Osteocyte (in vitro differentiated cells): ENCODE measurements around the gene BABAM2. TPM values are rescaled to one million over a fixed set of nuclear protein-coding genes. Genes with fewer than 3 reads are reported as not detected.

Experiments used
- DNase-seq: peaks from one replicate; pipeline ENCODE4 v3.0.0; 2021; ENCODE audit warnings: mixed read lengths; ENCODE audit not compliant: unreplicated experiment; ENCODE audit errors: extremely low spot score
- H3K27ac Mint-ChIP-seq: one replicate; pipeline ENCODE4 v1.8.0; 2021; ENCODE audit warnings: mild to moderate bottlenecking, mixed read lengths; ENCODE audit not compliant: unreplicated experiment
- H3K27me3 Mint-ChIP-seq: one replicate; pipeline ENCODE4 v1.8.0; 2021; ENCODE audit warnings: mixed read lengths; ENCODE audit not compliant: unreplicated experiment
- H3K36me3 Mint-ChIP-seq: one replicate; pipeline ENCODE4 v1.8.0; 2021; ENCODE audit warnings: mixed read lengths; ENCODE audit not compliant: unreplicated experiment
- H3K4me1 Mint-ChIP-seq: one replicate; pipeline ENCODE4 v1.8.0; 2021; ENCODE audit warnings: mixed read lengths; ENCODE audit not compliant: unreplicated experiment
- H3K4me3 Mint-ChIP-seq: one replicate; pipeline ENCODE4 v1.8.0; 2021; ENCODE audit warnings: mild to moderate bottlenecking, moderate library complexity, mixed read lengths; ENCODE audit not compliant: unreplicated experiment
- H3K9me3 Mint-ChIP-seq: one replicate; pipeline ENCODE4 v1.8.0; 2021; ENCODE audit warnings: mixed read lengths; ENCODE audit not compliant: unreplicated experiment
- total RNA-seq: library from RNA; stranded (reverse); gene quantifications from 2 replicates; pipeline ENCODE4 v1.2.1, GENCODE V29; 2021
- TF ChIP-seq, protein P1 (sequence below): fragments of 200-600 bp; sonication (generic); IDR thresholded peaks from 2 replicates; pipeline ENCODE4 v1.5.0; 2021; ENCODE audit warnings: antibody characterized with exemption, mild to moderate bottlenecking, moderate library complexity

BABAM2 gene
- total RNA-seq, 1 donor from 2014 or later, result 43.6 TPM

DNA sequence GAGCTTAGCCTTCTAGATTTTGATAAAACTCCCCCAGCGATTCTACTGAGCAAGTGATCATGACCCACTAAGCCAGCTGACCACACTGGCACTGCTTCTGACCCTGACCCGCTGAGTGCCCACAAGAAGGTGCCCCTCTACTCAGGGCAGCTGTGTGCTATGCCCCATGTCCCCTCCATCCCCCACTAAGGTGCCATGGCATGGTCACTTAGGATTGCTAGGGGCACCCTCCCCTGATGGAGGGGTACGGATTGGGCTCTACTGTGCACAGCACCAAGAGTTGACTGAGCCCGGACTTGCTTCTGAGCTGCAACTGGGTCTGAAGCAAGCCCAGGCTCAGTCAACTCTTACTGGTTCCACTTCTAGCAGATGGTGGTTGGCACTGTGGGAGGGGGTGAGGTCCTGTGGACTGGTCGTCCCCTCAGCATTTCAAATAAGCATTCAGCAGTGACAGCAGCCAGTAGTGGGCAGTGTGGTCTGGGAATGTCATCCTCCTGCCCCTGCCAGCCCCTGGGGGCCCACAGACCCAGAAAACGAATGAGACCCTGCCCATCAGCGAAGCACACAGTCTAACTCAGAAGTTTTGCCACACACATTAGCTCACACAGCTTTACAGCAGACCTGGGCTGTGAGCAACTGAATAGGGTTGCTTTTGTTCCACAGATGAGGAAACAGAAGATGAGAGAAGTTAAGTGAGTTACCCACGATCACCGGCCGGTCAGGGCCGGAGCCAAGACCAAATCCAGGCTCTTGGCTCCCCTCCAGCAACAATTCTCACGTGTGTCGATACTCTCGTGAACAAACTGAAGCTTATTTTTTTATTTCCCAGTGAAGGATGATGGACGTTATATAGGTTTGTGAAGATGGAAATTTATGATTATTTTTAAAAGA, 450.0 kb downstream of the BABAM2 start:
- Mint-ChIP-seq H3K27ac (peak overlapping the region; percentile 96), H3K36me3 (no peaks in the 10 kb centered on the region), H3K27me3 (no peaks in the 10 kb centered on the region), H3K4me1 (peaks cover 86% of the 10 kb centered on the region), H3K4me3 (no peak overlapping the region), H3K9me3 (no peaks in the 10 kb centered on the region)
- DNase-seq, result no peak
- TF ChIP-seq, protein P1, sequence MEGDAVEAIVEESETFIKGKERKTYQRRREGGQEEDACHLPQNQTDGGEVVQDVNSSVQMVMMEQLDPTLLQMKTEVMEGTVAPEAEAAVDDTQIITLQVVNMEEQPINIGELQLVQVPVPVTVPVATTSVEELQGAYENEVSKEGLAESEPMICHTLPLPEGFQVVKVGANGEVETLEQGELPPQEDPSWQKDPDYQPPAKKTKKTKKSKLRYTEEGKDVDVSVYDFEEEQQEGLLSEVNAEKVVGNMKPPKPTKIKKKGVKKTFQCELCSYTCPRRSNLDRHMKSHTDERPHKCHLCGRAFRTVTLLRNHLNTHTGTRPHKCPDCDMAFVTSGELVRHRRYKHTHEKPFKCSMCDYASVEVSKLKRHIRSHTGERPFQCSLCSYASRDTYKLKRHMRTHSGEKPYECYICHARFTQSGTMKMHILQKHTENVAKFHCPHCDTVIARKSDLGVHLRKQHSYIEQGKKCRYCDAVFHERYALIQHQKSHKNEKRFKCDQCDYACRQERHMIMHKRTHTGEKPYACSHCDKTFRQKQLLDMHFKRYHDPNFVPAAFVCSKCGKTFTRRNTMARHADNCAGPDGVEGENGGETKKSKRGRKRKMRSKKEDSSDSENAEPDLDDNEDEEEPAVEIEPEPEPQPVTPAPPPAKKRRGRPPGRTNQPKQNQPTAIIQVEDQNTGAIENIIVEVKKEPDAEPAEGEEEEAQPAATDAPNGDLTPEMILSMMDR, result no peak

DNA sequence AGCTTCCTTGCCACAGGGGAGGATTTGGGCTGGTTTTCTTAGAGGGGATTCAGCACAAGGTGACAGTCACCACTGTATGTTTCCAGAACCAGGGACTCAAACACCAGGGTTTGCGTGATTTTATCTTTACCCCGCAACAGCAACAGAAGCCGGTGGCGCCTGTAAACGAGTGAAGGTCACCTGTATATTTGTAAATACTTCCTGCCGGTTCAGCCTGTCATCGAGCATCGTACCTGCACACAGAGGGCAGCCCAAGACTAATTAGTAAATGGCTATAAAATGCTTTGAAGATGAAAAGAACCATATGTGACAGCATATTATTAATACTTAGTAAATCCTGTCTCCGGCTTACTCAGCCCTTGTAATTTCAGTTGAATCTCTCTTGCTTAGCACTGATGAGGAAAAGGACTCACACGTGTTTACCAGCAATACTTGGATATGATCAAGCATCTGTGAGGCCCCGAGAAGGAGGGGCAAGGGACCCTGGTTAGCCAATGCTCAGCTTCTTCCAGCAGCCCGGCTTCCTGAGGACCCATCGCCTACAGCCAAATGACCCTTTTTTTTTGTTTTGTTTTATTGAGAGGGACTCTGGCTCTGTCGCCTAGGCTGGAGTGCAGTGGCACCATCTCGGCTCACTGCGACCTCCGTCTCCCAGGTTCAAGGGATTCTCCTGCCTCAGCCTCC, 450.8 kb downstream of the BABAM2 start:
- H3K36me3 Mint-ChIP-seq, result no peaks in the 10 kb centered on the region
- TF ChIP-seq, protein P1, result no peak
- no peak overlapping the region for H3K4me3 Mint-ChIP-seq

DNA sequence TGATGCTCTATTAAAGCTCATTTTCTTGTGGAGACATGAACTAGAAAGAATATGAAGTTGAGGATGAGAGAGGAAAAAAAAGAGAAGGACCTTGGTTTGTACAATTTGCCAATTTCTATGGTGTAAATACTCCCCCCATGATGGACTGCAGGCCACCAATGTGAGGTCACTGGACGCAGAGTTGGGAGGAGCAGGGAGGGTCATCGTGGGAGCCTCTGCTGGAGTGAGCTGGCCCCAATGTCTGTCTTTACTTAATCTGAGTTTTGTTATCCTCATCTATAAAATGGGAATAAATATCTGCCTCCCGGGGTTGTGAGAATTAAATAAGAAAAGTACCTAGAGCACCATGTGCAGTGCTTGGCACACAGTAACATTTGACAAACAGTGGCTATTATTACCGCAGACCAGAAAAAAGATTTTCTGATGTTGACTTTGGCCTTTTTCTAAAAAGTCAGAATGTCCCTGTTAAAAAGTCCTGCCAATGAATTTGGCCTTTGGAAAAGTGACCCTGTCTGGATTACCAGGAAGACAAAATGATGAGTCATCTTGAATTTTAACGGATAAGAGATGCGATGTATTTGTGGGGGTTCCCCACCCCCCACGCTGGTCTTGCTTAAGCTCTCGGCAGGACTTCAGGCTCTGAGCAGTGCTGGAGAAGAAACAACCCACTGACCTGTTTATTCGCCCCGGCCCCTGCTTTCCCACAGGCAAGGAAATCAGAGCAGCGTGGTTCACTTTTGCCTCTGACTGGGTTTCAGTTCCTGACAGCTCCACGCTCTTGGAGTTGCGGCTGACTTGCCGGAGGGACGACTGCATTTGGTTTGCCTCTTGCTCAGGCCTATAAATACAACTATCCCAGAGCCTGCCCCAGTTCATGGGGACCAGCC, 451.8 kb downstream of the BABAM2 start:
- peak overlapping the region; percentile 91 for H3K27ac Mint-ChIP-seq
- H3K36me3 Mint-ChIP-seq, result no peaks in the 10 kb centered on the region
- peak overlapping the region; percentile 34 for H3K4me3 Mint-ChIP-seq
- H3K27me3 Mint-ChIP-seq, result no peaks in the 10 kb centered on the region
- peak; percentile 90 for DNase-seq
- H3K9me3 Mint-ChIP-seq, result no peaks in the 10 kb centered on the region
- peaks cover 88% of the 10 kb centered on the region for H3K4me1 Mint-ChIP-seq
- TF ChIP-seq, protein P1, result no peak

More for the DNA sequence above, 450.8 kb downstream of the BABAM2 start:
- Mint-ChIP-seq H3K27ac (peak overlapping the region; percentile 91), H3K4me1 (peaks cover 85% of the 10 kb centered on the region), H3K27me3 (no peaks in the 10 kb centered on the region), H3K9me3 (no peaks in the 10 kb centered on the region)
- DNase-seq, result no peak

DNA sequence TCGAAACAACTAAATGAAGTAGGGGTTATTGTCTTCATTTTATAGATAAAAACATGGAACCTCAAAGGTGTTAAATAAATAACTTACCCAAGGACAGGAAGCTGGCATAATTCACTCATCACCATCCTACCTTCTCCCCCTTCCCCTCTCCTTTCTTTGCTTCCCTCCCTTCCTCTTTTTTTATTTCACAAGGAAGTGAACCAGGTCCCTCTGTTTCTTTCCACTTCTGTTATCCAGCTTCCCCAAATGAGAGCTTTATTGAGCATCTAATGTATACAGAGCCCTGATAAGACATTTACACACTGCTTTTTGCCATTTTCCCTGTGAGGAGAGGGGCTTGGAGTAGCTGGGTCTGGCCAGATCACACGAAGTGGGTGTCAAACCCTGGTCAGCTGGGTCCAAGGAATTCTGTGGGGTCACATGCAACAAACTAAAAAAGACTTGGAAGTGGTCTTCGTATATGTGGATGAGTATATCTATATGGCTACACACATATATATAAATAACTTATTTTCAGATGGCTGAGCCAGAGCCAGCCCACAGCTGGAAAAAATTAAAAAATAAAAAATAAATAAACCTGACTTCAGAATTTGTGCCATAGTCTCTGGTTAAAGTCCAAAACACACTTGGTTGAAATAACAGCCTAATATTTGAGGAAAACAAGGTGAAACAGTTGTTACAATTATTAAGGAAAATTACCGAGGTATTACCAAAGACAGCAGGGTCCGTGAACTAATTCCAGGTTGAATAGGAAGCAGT, 452.8 kb downstream of the BABAM2 start:
- Mint-ChIP-seq H3K36me3 (no peaks in the 10 kb centered on the region), H3K4me3 (no peak overlapping the region), H3K9me3 (no peaks in the 10 kb centered on the region), H3K27me3 (no peaks in the 10 kb centered on the region), H3K4me1 (peaks cover 80% of the 10 kb centered on the region), H3K27ac (peak overlapping the region; percentile 91)
- no peak for DNase-seq
- TF ChIP-seq, protein P1, result no peak
